Right lobe of liver (tissue), 6 donors: ENCODE data around the gene DENND2D. TPM values are rescaled to one million over a fixed set of nuclear protein-coding genes. Genes with fewer than 3 reads are reported as not detected.
A peak's percentile ranks its signal among the peaks of the same experiment; 100 is the strongest.

ENCODE experiments used
- ATAC-seq, 4 donors: fragments of 200-7000 bp; cut with Tn5 transposase; one replicate each; pipeline ENCODE4 v1.9.1; 2020; ENCODE audit warnings: mild to moderate bottlenecking in 4 of 4, moderate library complexity in 4 of 4
- DNase-seq, 3 donors: peaks; one replicate each; pipeline ENCODE4 v3.0.0-alpha.2; 2020
- H3K27ac ChIP-seq, 3 donors: fragments of 200-600 bp; one replicate each; pipeline ENCODE4 v1.8.0; 2022
- H3K27me3 ChIP-seq, 2 donors: fragments of 200-600 bp; one replicate each; pipeline ENCODE4 v1.8.0; 2022
- H3K36me3 ChIP-seq, 4 donors: fragments of 200-600 bp; sonication (generic) in 1 of 4; one replicate each; pipeline versions ENCODE4 v1.5.1 to v1.8.0; 2017 to 2022; ENCODE audit warnings: control low read depth in 1 of 4
- H3K4me1 ChIP-seq, 4 donors: fragments of 200-600 bp; sonication (generic) in 1 of 4; one replicate each; pipeline versions ENCODE4 v1.5.1 to v1.8.0; 2017 to 2022; ENCODE audit warnings: control low read depth in 1 of 4
- H3K4me3 ChIP-seq, 3 donors: fragments of 200-600 bp; one replicate each; pipeline ENCODE4 v1.8.0; 2022
- H3K9me3 ChIP-seq, 4 donors: fragments of 200-600 bp; sonication (generic) in 1 of 4; one replicate each; pipeline versions ENCODE4 v1.5.1 to v1.8.0; 2017 to 2022; ENCODE audit warnings: control low read depth in 1 of 4
- CTCF ChIP-seq, 4 donors: fragments of 200-600 bp in 3 of 4; fragments of 450-650 bp in 1 of 4; IDR thresholded peaks; one replicate each; pipeline versions ENCODE4 v1.5.1 to v1.8.0; 2016 to 2022; ENCODE audit warnings: antibody characterized with exemption in 4 of 4, mild to moderate bottlenecking in 2 of 4
- POLR2A ChIP-seq: fragments of 450-650 bp; IDR thresholded peaks from one replicate; pipeline ENCODE4 v1.6.1; 2017; ENCODE audit warnings: antibody characterized with exemption, mild to moderate bottlenecking
- WGBS: methylation state at CpG from one replicate; pipeline ENCODE4 v1.1.6; 2018; ENCODE audit warnings: low coverage, low lambda C conversion rate; ENCODE audit not compliant: insufficient coverage; ENCODE audit errors: missing lambda C conversion rate; 5-methylcytosine and 5-hydroxymethylcytosine counted together
- intact Hi-C, 2 donors: fragments of 100-400 bp; cut with DNase I; formaldehyde crosslinking; loops; one replicate each; pipeline versions ENCODE4 v1.11.2 to v1.14.1; 2022
- total RNA-seq, 6 experiments: library from RNA; depleted of rRNA in 2 of 6; stranded (reverse); fragments of >200 nt in 2 of 6; fragmentation: NEBNext Ultra II Directional in 3 of 6; extraction: Animal tissue kit (Norgen Biotek cat#: 25700) in 3 of 6; gene quantifications; one replicate each; pipeline versions ENCODE4 v1.1.0 to v1.2.4, GENCODE V29; 2016 to 2023
- donor health status: DM: no; HTN: yes; CAD: no.
- donor health status: DM: no; HTN: no; CAD: no.
- donor health status: DM: no; HTN: no; CAD: no.
- donor health status: DM: no; HTN: yes; CAD: no.
- donor health status: DM: no; HTN: yes; CAD: no.

Gene DENND2D
- total RNA-seq, 6 experiments from 2014 or later: 9.6 to 18.6 (median 13.9) TPM

DNA sequence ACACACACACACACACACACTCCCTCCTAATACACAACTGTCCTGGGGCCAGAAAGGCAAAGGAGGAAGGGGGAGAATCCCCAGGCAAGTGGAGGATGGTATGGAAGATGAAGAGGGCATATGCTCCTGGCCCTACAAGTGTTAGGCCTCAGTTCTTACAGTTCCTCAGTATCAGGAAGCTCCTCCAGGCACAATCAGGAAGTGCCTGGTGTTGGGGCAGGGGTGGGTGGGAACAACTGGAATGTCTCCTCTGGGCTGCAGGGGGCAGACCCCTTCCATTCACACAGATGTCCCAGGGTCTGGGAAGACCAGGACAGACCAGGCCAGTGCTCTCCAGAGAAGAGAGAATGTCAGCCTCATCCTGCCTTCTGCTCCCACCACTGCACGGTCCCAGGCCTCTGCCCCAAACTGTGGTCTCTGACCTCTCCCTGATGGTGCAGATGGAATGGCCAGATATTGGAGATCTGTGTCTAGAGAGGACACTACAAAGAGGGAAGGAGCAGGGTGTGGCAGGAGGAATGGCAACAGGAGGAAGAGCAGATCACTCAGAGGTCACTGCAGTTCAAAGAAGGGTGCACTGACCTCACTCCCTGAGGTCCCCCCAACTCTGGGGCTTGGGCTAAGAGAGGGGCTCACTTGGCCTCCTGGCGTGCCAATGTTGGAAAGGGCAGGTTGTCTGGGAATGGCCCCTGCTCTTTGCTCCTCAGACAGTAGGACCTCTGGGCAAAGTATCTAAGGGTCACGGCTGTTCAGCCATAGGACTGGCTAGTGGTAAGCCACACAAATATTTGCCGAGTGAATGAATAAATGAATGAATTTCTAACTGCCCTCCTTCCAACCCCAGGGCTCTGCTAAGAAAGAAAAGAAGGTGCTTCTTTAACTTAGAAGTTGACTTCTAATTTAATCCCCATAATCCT, 2.5 kb upstream of the DENND2D start:
- intact Hi-C loops: no loop called here
- no peaks in the 10 kb centered on the region for H3K27me3 ChIP-seq
- DNase-seq (no peak), ATAC-seq (peak in 1 of 4 donors; percentile 0)
- H3K4me1 ChIP-seq: peaks cover 0 to 50% (median 20%) of the 10 kb centered on the region in 4 donors
- H3K36me3 ChIP-seq: peaks cover 0 to 3% (median 0%) of the 10 kb centered on the region in 4 donors
- no peaks in the 10 kb centered on the region for H3K9me3 ChIP-seq
- no peak for TF ChIP-seq CTCF (IDR thresholded peaks at IDR 0.05)
- H3K4me3 ChIP-seq: peak overlapping the region; percentile 70 to 82 (median 71)
- peak overlapping the region; percentile 68 to 78 (median 75) for H3K27ac ChIP-seq
- 33% methylated on average over 2 of the region's 4 CpGs for WGBS

DNA sequence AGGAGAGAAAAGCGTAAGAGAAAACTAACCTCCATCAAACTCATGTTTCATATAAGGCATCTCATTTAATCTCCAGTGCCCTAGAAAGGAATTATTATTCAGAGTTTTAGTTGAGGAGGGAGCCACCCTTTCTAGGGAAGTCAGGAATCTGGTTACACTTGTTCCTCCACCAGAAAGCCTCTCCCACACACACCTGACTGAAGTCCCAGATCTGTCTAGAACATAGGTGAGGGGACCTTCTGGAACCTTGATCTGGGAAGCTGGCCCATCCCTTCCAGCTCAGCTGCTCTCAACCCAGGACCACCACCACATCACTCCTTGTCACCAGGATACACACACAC, 1.9 kb upstream of the DENND2D start:
- no peaks in the 10 kb centered on the region for H3K27me3 ChIP-seq
- peaks cover 0 to 7% (median 0%) of the 10 kb centered on the region in 4 donors for H3K36me3 ChIP-seq
- H3K4me1 ChIP-seq: peaks cover 0 to 50% (median 20%) of the 10 kb centered on the region in 4 donors
- 100% methylated on average over 1 of the region's 1 CpG for WGBS
- no peaks in the 10 kb centered on the region for H3K9me3 ChIP-seq
- intact Hi-C loops: no loop called here
- H3K4me3 ChIP-seq: no peak overlapping the region
- no peak for TF ChIP-seq POLR2A
- no peak for TF ChIP-seq CTCF (IDR thresholded peaks at IDR 0.05)
- DNase-seq (no peak), ATAC-seq (no peak)
- H3K27ac ChIP-seq: no peak overlapping the region

DNA sequence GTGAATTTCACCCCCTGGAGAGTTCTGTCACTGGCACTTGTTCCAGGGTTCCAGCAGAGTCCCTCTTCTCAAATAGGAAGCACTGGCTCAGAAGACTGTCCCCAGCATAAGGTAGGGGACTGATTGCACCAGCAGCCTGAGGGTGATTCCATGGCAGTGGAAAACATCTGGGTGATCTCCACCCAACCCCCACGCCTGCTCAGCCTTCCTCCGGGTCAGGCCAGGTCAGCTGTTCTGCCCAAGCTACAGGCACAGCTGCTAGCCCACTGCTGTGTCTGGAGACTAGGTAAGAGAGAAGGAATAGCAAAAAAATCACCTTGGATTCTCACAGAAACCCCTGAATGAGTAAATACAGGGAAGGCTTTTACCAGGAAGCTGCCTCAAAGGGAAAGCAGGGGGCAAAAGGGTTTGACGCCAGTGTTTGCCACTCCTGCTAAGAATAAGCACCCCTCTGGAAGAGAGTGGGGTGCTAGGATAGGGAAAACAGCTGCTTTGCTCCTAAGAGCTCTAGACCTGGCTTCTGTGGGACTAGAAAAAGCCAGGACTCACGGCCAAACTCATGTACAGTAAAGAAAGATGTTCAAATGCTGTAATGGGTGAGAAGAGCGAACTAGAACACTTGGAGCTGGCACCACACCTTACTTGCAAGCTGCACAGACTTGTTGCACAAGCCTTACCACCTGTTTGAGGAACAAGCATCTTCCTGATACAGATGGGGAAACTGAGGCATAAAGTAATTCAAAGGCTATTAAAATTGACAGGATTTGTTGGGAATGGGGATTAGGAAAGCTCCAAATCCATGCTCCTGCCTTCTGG, 1.0 kb upstream of the DENND2D start:
- DNase-seq (peak in 1 of 3 donors; percentile 70), ATAC-seq (peak in 1 of 4 donors; percentile 2)
- no peaks in the 10 kb centered on the region for H3K9me3 ChIP-seq
- peaks cover 0 to 50% (median 20%) of the 10 kb centered on the region in 4 donors for H3K4me1 ChIP-seq
- WGBS: 70% methylated on average over 5 of the region's 5 CpGs
- TF ChIP-seq POLR2A (no peak), CTCF (IDR thresholded peaks at IDR 0.05) (no peak)
- H3K27me3 ChIP-seq: no peaks in the 10 kb centered on the region
- H3K4me3 ChIP-seq: peak overlapping the region in 1 of 3 donors; percentile 16
- peak overlapping the region in 2 of 3 donors; percentile 6 to 71 for H3K27ac ChIP-seq
- intact Hi-C loops: no loop called here
- peaks cover 0 to 7% (median 0%) of the 10 kb centered on the region in 4 donors for H3K36me3 ChIP-seq

DNA sequence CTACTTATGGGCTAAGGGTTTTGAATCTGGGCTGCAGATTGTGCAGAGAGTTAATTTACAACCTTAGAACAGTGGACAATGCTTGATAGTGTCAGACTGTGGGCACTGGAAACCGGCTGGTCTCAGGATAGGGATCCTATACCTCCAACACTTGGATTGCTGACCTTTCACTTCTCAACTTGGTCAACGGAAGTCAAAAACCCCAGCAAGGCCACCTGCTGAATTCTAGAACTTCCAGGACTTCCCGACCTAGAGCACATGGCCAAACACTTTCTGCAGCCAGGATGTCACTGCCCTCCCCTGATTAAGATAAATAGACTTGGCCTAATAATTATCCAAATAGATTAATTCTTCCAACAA, 336 bp upstream of the DENND2D start:
- ATAC-seq (no peak), DNase-seq (no peak)
- Histone ChIP-seq H3K4me1 (peaks cover 0 to 57% (median 22%) of the 10 kb centered on the region in 4 donors), H3K27ac (peak overlapping the region; percentile 6 to 71 (median 52)), H3K4me3 (peak overlapping the region in 1 of 3 donors; percentile 16), H3K36me3 (peaks cover 0 to 7% (median 0%) of the 10 kb centered on the region in 4 donors), H3K27me3 (no peaks in the 10 kb centered on the region), H3K9me3 (no peaks in the 10 kb centered on the region)
- WGBS: 10% methylated on average over 2 of the region's 3 CpGs
- intact Hi-C loops: no loop called here
- TF ChIP-seq POLR2A (no peak), CTCF (IDR thresholded peaks at IDR 0.05) (no peak)
